ENCODE data around the gene CFLAR. TPM values are rescaled to one million over a fixed set of nuclear protein-coding genes. Genes with fewer than 3 reads are reported as not detected.
A peak's percentile ranks its signal among the peaks of the same experiment; 100 is the strongest.
"Not testable (repeated sequence)": the region's sequence is repeated elsewhere in the genome, so short reads cannot be mapped to it uniquely, and the experiment has no call there.

The CFLAR gene
- total and polyA plus RNA-seq, 9 of the 15 experiments (the other 6 are each of a cell fraction or from before 2014, with no cell fraction given) = 27.5 to 102 (median 54.0) TPM

DNA sequence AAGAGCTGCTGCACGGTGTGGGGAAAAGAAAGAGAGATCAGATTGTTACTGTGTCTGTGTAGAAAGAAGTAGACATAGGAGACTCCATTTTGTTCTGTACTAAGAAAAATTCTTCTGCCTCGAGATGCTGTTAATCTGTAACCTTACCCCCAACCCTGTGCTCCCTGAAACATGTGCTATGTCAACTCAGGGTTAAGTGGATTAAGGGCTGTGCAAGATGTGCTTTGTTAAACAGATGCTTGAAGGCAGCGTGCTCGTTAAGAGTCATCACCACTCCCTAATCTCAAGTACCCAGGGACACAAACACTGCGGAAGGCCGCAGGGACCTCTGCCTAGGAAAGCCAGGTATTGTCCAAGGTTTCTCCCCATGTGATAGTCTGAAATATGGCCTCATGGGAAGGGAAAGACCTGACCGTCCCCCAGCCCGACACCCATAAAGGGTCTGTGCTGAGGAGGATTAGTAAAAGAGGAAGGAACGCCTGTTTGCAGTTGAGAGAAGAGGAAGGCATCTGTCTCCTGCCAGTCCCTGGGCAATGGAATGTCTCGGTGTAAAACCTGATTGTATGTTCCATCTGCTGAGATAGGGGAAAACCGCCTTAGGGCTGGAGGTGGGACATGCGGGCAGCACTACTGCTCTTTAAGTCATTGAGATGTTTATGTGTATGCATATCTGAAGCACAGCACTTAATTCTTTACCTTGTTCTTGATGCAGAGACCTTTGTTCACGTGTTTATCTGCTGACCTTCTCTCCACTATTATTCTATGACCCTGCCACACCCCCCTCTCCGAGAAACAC, 23.2 kb downstream of the CFLAR start:
- BruUV-seq (replicated peaks); H3K9me1 ChIP-seq (ENCODE audit: control insufficient read depth, insufficient read depth, low read length); H3K9ac ChIP-seq (ENCODE audit: insufficient read depth in 1 of 2, low read depth in 2 of 2, low read length in 2 of 2); H3K4me2 ChIP-seq (ENCODE audit: insufficient read depth, low read length); intact Hi-C loops (cut with micrococcal nuclease); H3K4me1 ChIP-seq (replicated peaks in 1 of 2; ENCODE audit: control insufficient read depth in 2 of 2, insufficient read depth in 2 of 2, low read length in 2 of 2); H3K9me3 ChIP-seq (replicated peaks; ENCODE audit: control insufficient read depth, insufficient read depth, low read depth, low read length); H4K20me1 ChIP-seq (replicated peaks; ENCODE audit: control insufficient read depth, insufficient read depth, low read length); in situ Hi-C loops (cut with MboI); H3K27ac ChIP-seq (ENCODE audit: extremely low read depth, low read depth, low read length); FAIRE-seq; ATAC-seq; POLR2A ChIA-PET; H2AFZ ChIP-seq (ENCODE audit: low read depth, low read length); H3K4me3 ChIP-seq; H3K27me3 ChIP-seq (ENCODE audit: control insufficient read depth in 2 of 2, insufficient read depth in 2 of 2, low read length in 2 of 2); CTCF ChIA-PET (ENCODE audit: low intra/inter-chr PET ratio); DNase-seq (ENCODE audit: extremely low read depth in 1 of 4, low spot score in 3 of 4): not testable (repeated sequence)
- peaks cover 15% of the 10 kb centered on the region; the same call in 2 of the 3 replicates for H3K79me2 ChIP-seq (ENCODE audit: control insufficient read depth, insufficient read depth, low read length)
- WGBS (ENCODE audit: insufficient coverage, low coverage, missing lambda C conversion rate) = 79% methylated on average over 6 of the region's 14 CpGs
- H3K36me3 ChIP-seq (ENCODE audit: control insufficient read depth, insufficient read depth, low read length) = peaks cover 72% of the 10 kb centered on the region

DNA sequence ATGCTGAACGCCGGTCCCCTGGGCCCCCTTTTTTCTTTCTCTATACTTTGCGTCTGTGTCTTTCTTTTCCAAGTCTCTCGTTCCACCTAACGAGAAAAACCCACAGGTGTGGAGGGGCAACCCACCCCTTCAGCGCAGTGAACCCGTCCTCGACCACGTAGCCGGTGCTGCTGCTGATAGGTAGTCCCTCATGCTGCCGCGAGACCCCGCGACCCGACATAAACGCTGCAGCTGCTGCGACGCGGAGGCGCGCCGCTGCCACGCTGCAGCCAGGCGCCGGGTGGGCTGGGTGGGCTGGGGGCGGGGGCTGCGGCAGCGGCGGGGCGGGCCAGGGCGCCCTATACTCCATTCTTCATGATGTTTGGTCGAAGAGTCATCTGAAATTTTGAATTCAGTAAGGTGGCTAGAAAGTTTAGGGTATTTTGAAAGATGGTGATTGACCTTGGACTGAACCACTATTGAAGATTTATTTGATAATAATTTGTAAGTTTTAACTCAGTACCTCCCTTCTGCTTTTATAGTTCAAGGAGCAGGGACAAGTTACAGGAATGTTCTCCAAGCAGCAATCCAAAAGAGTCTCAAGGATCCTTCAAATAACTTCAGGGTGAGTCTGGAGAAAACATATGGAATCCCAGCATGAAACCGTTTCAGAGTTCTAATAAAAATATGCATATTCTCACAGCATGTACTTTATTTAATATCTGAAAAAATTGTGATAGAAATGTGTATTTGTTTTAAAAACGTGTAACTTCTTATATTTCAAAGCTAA, 24.1 kb downstream of the CFLAR start:
- FAIRE-seq = no peak
- ChIA-PET CTCF (ENCODE audit: low intra/inter-chr PET ratio) (no interaction called here), POLR2A (no interaction called here)
- 83% methylated on average over 5 of the region's 34 CpGs for WGBS (ENCODE audit: insufficient coverage, low coverage, missing lambda C conversion rate)
- in situ Hi-C loops (cut with MboI) = no loop called here
- Histone ChIP-seq H2AFZ (ENCODE audit: low read depth, low read length) (no peak overlapping the region), H3K4me2 (ENCODE audit: insufficient read depth, low read length) (no peak overlapping the region), H3K27ac (ENCODE audit: extremely low read depth, low read depth, low read length) (no peak overlapping the region), H3K4me3 (no peak overlapping the region), H3K36me3 (ENCODE audit: control insufficient read depth, insufficient read depth, low read length) (peaks cover 76% of the 10 kb centered on the region), H3K4me1 (replicated peaks in 1 of 2; ENCODE audit: control insufficient read depth in 2 of 2, insufficient read depth in 2 of 2, low read length in 2 of 2) (no peaks in the 10 kb centered on the region; a peak in 1 of 5 replicates), H3K79me2 (ENCODE audit: control insufficient read depth, insufficient read depth, low read length) (peaks cover 10% of the 10 kb centered on the region; the same call in 2 of the 3 replicates), H4K20me1 (replicated peaks; ENCODE audit: control insufficient read depth, insufficient read depth, low read length) (no peaks in the 10 kb centered on the region), H3K27me3 (ENCODE audit: control insufficient read depth in 2 of 2, insufficient read depth in 2 of 2, low read length in 2 of 2) (no peaks in the 10 kb centered on the region), H3K9me3 (replicated peaks; ENCODE audit: control insufficient read depth, insufficient read depth, low read depth, low read length) (no peaks in the 10 kb centered on the region), H3K9ac (ENCODE audit: insufficient read depth in 1 of 2, low read depth in 2 of 2, low read length in 2 of 2) (no peak overlapping the region), H3K9me1 (ENCODE audit: control insufficient read depth, insufficient read depth, low read length) (no peaks in the 10 kb centered on the region)
- no peak for TF ChIP-seq ZNF431 (CRISPR knock-in tag; IDR thresholded peaks at IDR 0.05)
- TF ChIP-seq CHD4 (IDR thresholded peaks at IDR 0.05; ENCODE audit: insufficient read depth, insufficient replicate concordance, low read depth, low read length, poor library complexity, severe bottlenecking) = no peak
- TF ChIP-seq ZBTB33 (CRISPR knock-in tag; IDR thresholded peaks at IDR 0.05) = 0 out of 2 replicates have a peak, but pooled peaks have one; percentile 14
- no peak for TF ChIP-seq NUFIP1 (IDR thresholded peaks at IDR 0.05; ENCODE audit: partially characterized antibody)
- no peak for TF ChIP-seq BRD9 (IDR thresholded peaks at IDR 0.05; ENCODE audit: low read depth, partially characterized antibody)
- no peak for TF ChIP-seq GTF2F1 (IDR thresholded peaks at IDR 0.05; ENCODE audit: low read depth, low read length)
- TF ChIP-seq POLR2G (IDR thresholded peaks at IDR 0.05; ENCODE audit: low read depth, low read length) = peak; percentile 45
- no peak for TF ChIP-seq CREM (IDR thresholded peaks at IDR 0.05; ENCODE audit: low read depth)
- no peak for DNase-seq (ENCODE audit: extremely low read depth in 1 of 4, low spot score in 3 of 4)
- ATAC-seq = no peak
- intact Hi-C loops (cut with micrococcal nuclease) = no loop called here
- no TSS peak for BruUV-seq (replicated peaks)

All from K562 (cell line).